Measurements from ENCODE around the gene HDGFL1. TPM values are rescaled to one million over a fixed set of nuclear protein-coding genes. Genes with fewer than 3 reads are reported as not detected.

Gene HDGFL1
- total RNA-seq, 1 experiment from 2014 or later = not detected

- Histone ChIP-seq H3K9me3 (ENCODE audit: insufficient read depth, low read depth) (no peaks in the 10 kb centered on the region), H3K9me2 (ENCODE audit: insufficient read depth) (no peaks in the 10 kb centered on the region), H4K20me1 (ENCODE audit: insufficient read depth) (no peaks in the 10 kb centered on the region), H3K4me2 (no peak overlapping the region), H3K4me1 (replicated peaks; ENCODE audit: insufficient read depth) (no peaks in the 10 kb centered on the region), H3K27me3 (ENCODE audit: insufficient read depth, low read depth) (no peaks in the 10 kb centered on the region), H3K79me2 (ENCODE audit: low read depth) (no peaks in the 10 kb centered on the region), H2AFZ (no peak overlapping the region), H3K4me3 (no peak overlapping the region), H3F3A (ENCODE audit: insufficient read depth, low read depth) (no peaks in the 10 kb centered on the region), H3K36me3 (ENCODE audit: low read depth) (no peaks in the 10 kb centered on the region), H3K27ac (no peak overlapping the region)
- DNase-seq = no peak
- ChIA-PET POLR2A (ENCODE audit: unreplicated experiment) (no interaction called here), CTCF (no interaction called here)
- intact Hi-C loops (cut with micrococcal nuclease; ENCODE audit: unreplicated experiment) = no loop called here
- TF ChIP-seq EZH2 (IDR thresholded peaks at IDR 0.05; ENCODE audit: low read depth) (no peak), CTCF (conservative IDR thresholded peaks at IDR 0.05) (no peak)
- BruUV-seq (replicated peaks) = no TSS peak
Observed at GRCh38 chr6:22529866-22530265, 39.5 kb upstream of the HDGFL1 start.

- ChIA-PET POLR2A (ENCODE audit: unreplicated experiment) (interaction anchor here (0.6 kb wide), 1 partner anchor 18 kb away, joined by 3 read pairs; no protein-coding TSS in a partner anchor), CTCF (no interaction called here)
- intact Hi-C loops (cut with micrococcal nuclease; ENCODE audit: unreplicated experiment) = no loop called here
- Histone ChIP-seq H3F3A (ENCODE audit: insufficient read depth, low read depth) (no peaks in the 10 kb centered on the region), H3K79me2 (ENCODE audit: low read depth) (no peaks in the 10 kb centered on the region), H3K4me1 (replicated peaks; ENCODE audit: insufficient read depth) (no peaks in the 10 kb centered on the region), H2AFZ (no peak overlapping the region), H3K27me3 (ENCODE audit: insufficient read depth, low read depth) (no peaks in the 10 kb centered on the region), H3K9me3 (ENCODE audit: insufficient read depth, low read depth) (no peaks in the 10 kb centered on the region), H4K20me1 (ENCODE audit: insufficient read depth) (no peaks in the 10 kb centered on the region), H3K36me3 (ENCODE audit: low read depth) (no peaks in the 10 kb centered on the region), H3K9me2 (ENCODE audit: insufficient read depth) (no peaks in the 10 kb centered on the region), H3K4me3 (no peak overlapping the region), H3K4me2 (no peak overlapping the region), H3K27ac (no peak overlapping the region)
- TF ChIP-seq CTCF (conservative IDR thresholded peaks at IDR 0.05) (no peak), EZH2 (IDR thresholded peaks at IDR 0.05; ENCODE audit: low read depth) (no peak)
- BruUV-seq (replicated peaks) = no TSS peak
- DNase-seq = no peak
Observed at GRCh38 chr6:22530506-22530905, 38.9 kb upstream of the HDGFL1 start.

GRCh38 chr6:22536122-22536521 lies 33.2 kb upstream of the HDGFL1 start:
- H3F3A ChIP-seq (ENCODE audit: insufficient read depth, low read depth) = no peaks in the 10 kb centered on the region
- no peak for TF ChIP-seq CTCF (conservative IDR thresholded peaks at IDR 0.05)
- TF ChIP-seq EZH2 (IDR thresholded peaks at IDR 0.05; ENCODE audit: low read depth) = no peak
- no peak overlapping the region for H3K4me3 ChIP-seq
- no peak overlapping the region for H3K4me2 ChIP-seq
- H3K9me3 ChIP-seq (ENCODE audit: insufficient read depth, low read depth) = no peaks in the 10 kb centered on the region
- POLR2A ChIA-PET (ENCODE audit: unreplicated experiment) = no interaction called here
- no TSS peak for BruUV-seq (replicated peaks)
- no peaks in the 10 kb centered on the region for H3K4me1 ChIP-seq (replicated peaks; ENCODE audit: insufficient read depth)
- CTCF ChIA-PET = no interaction called here
- no peaks in the 10 kb centered on the region; the same call in 1 of the 2 replicates for H4K20me1 ChIP-seq (ENCODE audit: insufficient read depth)
- H3K9me2 ChIP-seq (ENCODE audit: insufficient read depth) = no peaks in the 10 kb centered on the region
- H3K27ac ChIP-seq = no peak overlapping the region
- intact Hi-C loops (cut with micrococcal nuclease; ENCODE audit: unreplicated experiment) = no loop called here
- no peaks in the 10 kb centered on the region for H3K27me3 ChIP-seq (ENCODE audit: insufficient read depth, low read depth)
- H2AFZ ChIP-seq = no peak overlapping the region
- no peaks in the 10 kb centered on the region for H3K79me2 ChIP-seq (ENCODE audit: low read depth)
- DNase-seq = no peak
- H3K36me3 ChIP-seq (ENCODE audit: low read depth) = no peaks in the 10 kb centered on the region
